Right lobe of liver (tissue), 4 donors: ENCODE results near the gene VEZF1.

Source experiments
- CTCF ChIP-seq, 4 donors: fragments of 200-600 bp in 3 of 4; fragments of 450-650 bp in 1 of 4; IDR thresholded peaks; one replicate each; pipeline versions ENCODE4 v1.5.1 to v1.8.0; 2016 to 2022; ENCODE audit warnings: antibody characterized with exemption in 4 of 4, mild to moderate bottlenecking in 2 of 4
- POLR2A ChIP-seq: fragments of 450-650 bp; IDR thresholded peaks from one replicate; pipeline ENCODE4 v1.6.1; 2017; ENCODE audit warnings: antibody characterized with exemption, mild to moderate bottlenecking
- donor health status: DM: no; HTN: no; CAD: no.
- donor health status: DM: no; HTN: no; CAD: no.
- donor health status: DM: no; HTN: yes; CAD: no.

GRCh38 chr17:57953705-57954396 is 34.2 kb downstream of the VEZF1 start:
- no peak for TF ChIP-seq CTCF (IDR thresholded peaks at IDR 0.05)
- TF ChIP-seq POLR2A: no peak
